Tibial nerve (tissue), 4 donors: ENCODE data around the gene NTM. TPM values are rescaled to one million over a fixed set of nuclear protein-coding genes. Genes with fewer than 3 reads are reported as not detected.

Experiments used
- DNase-seq, 2 donors: peaks; one replicate each; pipeline ENCODE4 v3.0.0-alpha.2; 2019; ENCODE audit warnings: low spot score in 2 of 2
- H3K27ac ChIP-seq, 4 donors: fragments of 200-600 bp; sonication (generic) in 3 of 4; one replicate each; pipeline ENCODE4 v1.5.1; 2017 to 2019; ENCODE audit warnings: mild to moderate bottlenecking in 1 of 4
- H3K27me3 ChIP-seq, 2 donors: fragments of 200-600 bp; sonication (generic) in 1 of 2; one replicate each; pipeline versions ENCODE4 v1.5.1 to v1.6.0; 2017 to 2019
- H3K36me3 ChIP-seq, 3 donors: fragments of 200-600 bp; sonication (generic); one replicate each; pipeline ENCODE4 v1.5.1; 2018 to 2019
- H3K4me1 ChIP-seq, 4 donors: fragments of 200-600 bp; sonication (generic) in 3 of 4; one replicate each; pipeline ENCODE4 v1.5.1; 2017 to 2019
- H3K4me3 ChIP-seq, 4 donors: fragments of 200-600 bp; sonication (generic) in 3 of 4; one replicate each; pipeline ENCODE4 v1.5.1; 2017 to 2019; ENCODE audit warnings: mild to moderate bottlenecking in 1 of 4, moderate library complexity in 1 of 4
- H3K9me3 ChIP-seq, 4 donors: fragments of 200-600 bp; sonication (generic) in 3 of 4; one replicate each; pipeline ENCODE4 v1.5.1; 2017 to 2019
- CTCF ChIP-seq, 5 experiments: fragments of 200-600 bp in 3 of 5; fragments of 450-650 bp in 2 of 5; sonication (generic) in 3 of 5; IDR thresholded peaks; one replicate each; pipeline ENCODE4 v1.5.1; 2016 to 2019; ENCODE audit warnings: antibody characterized with exemption in 5 of 5, mild to moderate bottlenecking in 3 of 5, moderate library complexity in 2 of 5
- EP300 ChIP-seq, 2 donors: sonication (generic); formaldehyde crosslinking; IDR thresholded peaks; one replicate each; pipeline ENCODE4 v1.6.1; 2017; ENCODE audit warnings: antibody characterized with exemption in 2 of 2, mild to moderate bottlenecking in 1 of 2
- POLR2A ChIP-seq, 2 donors: fragments of 450-650 bp; IDR thresholded peaks; one replicate each; pipeline ENCODE4 v1.6.1; 2017; ENCODE audit warnings: antibody characterized with exemption in 2 of 2, mild to moderate bottlenecking in 2 of 2, moderate library complexity in 2 of 2
- WGBS, 2 donors: methylation state at CpG; one replicate each; pipeline ENCODE4 v1.1.5; 2018; 5-methylcytosine and 5-hydroxymethylcytosine counted together
- total RNA-seq, 4 donors: library from RNA; depleted of rRNA; stranded (reverse); fragments of >200 nt; gene quantifications; one replicate each; pipeline ENCODE4 v1.1.0, GENCODE V29; 2016

NTM gene
- total RNA-seq, 4 donors from 2014 or later: 3.7 to 11.4 (median 10.8) TPM

- Histone ChIP-seq H3K36me3 (no peaks in the 10 kb centered on the region), H3K4me3 (no peak overlapping the region), H3K4me1 (peaks cover 0 to 13% (median 0%) of the 10 kb centered on the region in 4 donors), H3K27ac (no peak overlapping the region), H3K9me3 (no peaks in the 10 kb centered on the region), H3K27me3 (peaks cover 0 to 22% of the 10 kb centered on the region in 2 donors)
- 86 to 88% methylated on average over 8 of the region's 9 CpGs for WGBS, 2 donors
- no peak for DNase-seq
- TF ChIP-seq POLR2A (IDR thresholded peaks at IDR 0.05): no peak
- no peak for TF ChIP-seq EP300 (IDR thresholded peaks at IDR 0.05)
- TF ChIP-seq CTCF (IDR thresholded peaks at IDR 0.05): no peak
Observed at GRCh38 chr11:131686836-131687235, 316.4 kb downstream of the NTM start.

GRCh38 chr11:131687291-131688047 lies 317.1 kb downstream of the NTM start:
- DNase-seq: no peak
- WGBS, 2 donors: 72 to 77% methylated on average over 26 to 30 of the region's 30 CpGs

GRCh38 chr11:131688048-131688693 lies 317.8 kb downstream of the NTM start:
- TF ChIP-seq EP300 (IDR thresholded peaks at IDR 0.05) (no peak), POLR2A (IDR thresholded peaks at IDR 0.05) (no peak), CTCF (IDR thresholded peaks at IDR 0.05) (peak; percentile 70 to 92 (median 76))
- peak; percentile 24 to 36 for DNase-seq
- H3K9me3 ChIP-seq: no peaks in the 10 kb centered on the region
- no peak overlapping the region for H3K27ac ChIP-seq
- peak overlapping the region in 2 of 4 donors; percentile 30 for H3K4me3 ChIP-seq
- peaks cover 0 to 13% (median 0%) of the 10 kb centered on the region in 4 donors for H3K4me1 ChIP-seq
- 10 to 27% methylated on average over 15 to 20 of the region's 34 CpGs for WGBS, 2 donors
- no peaks in the 10 kb centered on the region for H3K36me3 ChIP-seq
- peaks cover 0 to 21% of the 10 kb centered on the region in 2 donors for H3K27me3 ChIP-seq

More at GRCh38 chr11:131687291-131688047, 317.1 kb downstream of the NTM start:
- H3K4me3 ChIP-seq: peak overlapping the region in 1 of 4 donors; percentile 30
- H3K27ac ChIP-seq: no peak overlapping the region
- no peaks in the 10 kb centered on the region for H3K9me3 ChIP-seq
- peaks cover 0 to 13% (median 0%) of the 10 kb centered on the region in 4 donors for H3K4me1 ChIP-seq
- peaks cover 0 to 22% of the 10 kb centered on the region in 2 donors for H3K27me3 ChIP-seq
- no peaks in the 10 kb centered on the region for H3K36me3 ChIP-seq
- no peak for TF ChIP-seq CTCF (IDR thresholded peaks at IDR 0.05)
- TF ChIP-seq POLR2A (IDR thresholded peaks at IDR 0.05): no peak
- TF ChIP-seq EP300 (IDR thresholded peaks at IDR 0.05): no peak

- H3K27ac ChIP-seq: no peak overlapping the region
- TF ChIP-seq CTCF (IDR thresholded peaks at IDR 0.05) (no peak), EP300 (IDR thresholded peaks at IDR 0.05) (no peak), POLR2A (IDR thresholded peaks at IDR 0.05) (no peak)
- no peak overlapping the region for H3K4me3 ChIP-seq
- peaks cover 0 to 14% of the 10 kb centered on the region in 2 donors for H3K27me3 ChIP-seq
- H3K9me3 ChIP-seq: no peaks in the 10 kb centered on the region
- H3K4me1 ChIP-seq: peaks cover 0 to 13% (median 0%) of the 10 kb centered on the region in 4 donors
- DNase-seq: no peak
- 85 to 88% methylated on average over 10 of the region's 10 CpGs for WGBS, 2 donors
- H3K36me3 ChIP-seq: no peaks in the 10 kb centered on the region
Observed at GRCh38 chr11:131689049-131689925, 318.9 kb downstream of the NTM start.
